ENCODE measurements around the gene CRYAB.

GRCh38 chr11:111870886-111871692 lies 40.5 kb downstream of the CRYAB start, which contains the start of gene ALG9:
- TF ChIP-seq, protein P1, sequence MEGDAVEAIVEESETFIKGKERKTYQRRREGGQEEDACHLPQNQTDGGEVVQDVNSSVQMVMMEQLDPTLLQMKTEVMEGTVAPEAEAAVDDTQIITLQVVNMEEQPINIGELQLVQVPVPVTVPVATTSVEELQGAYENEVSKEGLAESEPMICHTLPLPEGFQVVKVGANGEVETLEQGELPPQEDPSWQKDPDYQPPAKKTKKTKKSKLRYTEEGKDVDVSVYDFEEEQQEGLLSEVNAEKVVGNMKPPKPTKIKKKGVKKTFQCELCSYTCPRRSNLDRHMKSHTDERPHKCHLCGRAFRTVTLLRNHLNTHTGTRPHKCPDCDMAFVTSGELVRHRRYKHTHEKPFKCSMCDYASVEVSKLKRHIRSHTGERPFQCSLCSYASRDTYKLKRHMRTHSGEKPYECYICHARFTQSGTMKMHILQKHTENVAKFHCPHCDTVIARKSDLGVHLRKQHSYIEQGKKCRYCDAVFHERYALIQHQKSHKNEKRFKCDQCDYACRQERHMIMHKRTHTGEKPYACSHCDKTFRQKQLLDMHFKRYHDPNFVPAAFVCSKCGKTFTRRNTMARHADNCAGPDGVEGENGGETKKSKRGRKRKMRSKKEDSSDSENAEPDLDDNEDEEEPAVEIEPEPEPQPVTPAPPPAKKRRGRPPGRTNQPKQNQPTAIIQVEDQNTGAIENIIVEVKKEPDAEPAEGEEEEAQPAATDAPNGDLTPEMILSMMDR (conservative IDR thresholded peaks at IDR 0.05; ENCODE audit: low read length): peak; percentile 27; the same call in 1 of the 2 replicates
- TF ChIP-seq EZH2phosphoT487 (IDR thresholded peaks at IDR 0.05; ENCODE audit: borderline replicate concordance): no peak
